ENCODE results near the gene LSM14B. TPM values are rescaled to one million over a fixed set of nuclear protein-coding genes. Genes with fewer than 3 reads are reported as not detected.
A peak's percentile ranks its signal among the peaks of the same experiment; 100 is the strongest.

LSM14B gene
- total RNA-seq, 1 experiment from 2014 or later, result 72.5 TPM

- TF ChIP-seq EZH2 (IDR thresholded peaks at IDR 0.05; ENCODE audit: borderline replicate concordance, low read depth, low read length, poor library complexity, severe bottlenecking) (no peak), CTCF (conservative IDR thresholded peaks at IDR 0.05; ENCODE audit: low read depth, low read length) (no peak)
- BruUV-seq (replicated peaks), result no TSS peak
- Histone ChIP-seq H3K36me3 (ENCODE audit: insufficient read depth, low read length, poor library complexity, severe bottlenecking) (peaks cover 16% of the 10 kb centered on the region), H3K4me3 (ENCODE audit: low read depth, low read length, poor library complexity, severe bottlenecking) (no peak overlapping the region), H3K27me3 (replicated peaks; ENCODE audit: insufficient read depth, low read depth, low read length, poor library complexity) (no peaks in the 10 kb centered on the region), H3K9me3 (ENCODE audit: low read depth, low read length, poor library complexity, severe bottlenecking) (no peaks in the 10 kb centered on the region), H3K27ac (ENCODE audit: low read depth, low read length, poor library complexity, severe bottlenecking) (no peak overlapping the region), H3K4me1 (ENCODE audit: insufficient read depth, low read length, poor library complexity, severe bottlenecking) (peaks cover 17% of the 10 kb centered on the region)
- ChIA-PET CTCF (no interaction called here), POLR2A (ENCODE audit: low non-redundant PET) (no interaction called here)
- intact Hi-C loops (cut with micrococcal nuclease; ENCODE audit: unreplicated experiment), result loop anchor here (2.0 kb wide), 1 partner anchor 54 kb away; no protein-coding TSS in a partner anchor
- DNase-seq (ENCODE audit: low spot score), result no peak
Measured at GRCh38 chr20:62120365-62120762, 1.9 kb upstream of the LSM14B start.

DNA sequence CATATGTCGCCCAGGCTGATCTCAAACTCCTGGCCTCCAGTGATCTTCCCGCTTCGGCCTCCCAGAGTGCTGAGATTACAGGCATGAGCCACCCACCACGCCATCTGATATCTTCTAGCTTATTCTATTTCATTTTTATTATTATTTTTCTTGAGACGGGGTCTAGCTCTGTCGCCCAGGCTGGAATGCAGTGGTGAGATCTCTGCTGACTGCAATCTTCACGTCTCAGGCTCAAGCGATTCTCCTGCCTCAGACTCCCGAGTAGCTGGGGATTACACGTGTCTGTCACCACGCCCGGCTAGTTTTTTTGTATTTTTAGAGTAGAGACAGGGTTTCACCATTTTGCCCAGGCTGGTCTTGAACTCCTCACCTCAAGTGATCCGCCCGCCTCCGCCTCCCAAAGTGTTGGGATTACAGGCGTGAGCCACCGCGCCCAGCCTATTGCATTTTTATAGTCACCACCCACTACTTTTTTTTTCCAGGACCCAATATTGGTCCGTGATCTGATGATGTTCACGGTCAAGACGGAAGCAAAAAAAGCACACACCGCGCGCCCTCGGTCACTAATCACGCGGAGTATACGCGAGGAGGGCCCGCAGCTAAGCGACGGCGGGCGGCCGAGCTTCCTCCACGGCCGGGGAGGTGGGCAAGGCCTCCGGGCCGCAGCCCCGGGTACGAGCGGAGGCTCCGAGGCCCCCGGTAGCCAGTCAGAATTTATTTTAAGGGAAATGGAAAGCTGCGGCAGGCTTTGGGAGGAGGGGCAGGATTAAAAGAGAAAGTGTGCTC is 1.1 kb upstream of the LSM14B start:
- ChIA-PET POLR2A (ENCODE audit: low non-redundant PET) (interaction anchor here (0.9 kb wide), 1 partner anchor 20 kb away, joined by 3 read pairs; no protein-coding TSS in a partner anchor), CTCF (no interaction called here)
- no peak for DNase-seq (ENCODE audit: low spot score)
- H3K4me3 ChIP-seq (ENCODE audit: low read depth, low read length, poor library complexity, severe bottlenecking), result peak overlapping the region; percentile 89
- BruUV-seq (replicated peaks), result TSS peak; percentile 48
- H3K27me3 ChIP-seq (replicated peaks; ENCODE audit: insufficient read depth, low read depth, low read length, poor library complexity), result no peaks in the 10 kb centered on the region
- peaks cover 24% of the 10 kb centered on the region for H3K36me3 ChIP-seq (ENCODE audit: insufficient read depth, low read length, poor library complexity, severe bottlenecking)
- H3K9me3 ChIP-seq (ENCODE audit: low read depth, low read length, poor library complexity, severe bottlenecking), result no peaks in the 10 kb centered on the region
- intact Hi-C loops (cut with micrococcal nuclease; ENCODE audit: unreplicated experiment), result loop anchor here (2.0 kb wide), 1 partner anchor 54 kb away; no protein-coding TSS in a partner anchor
- TF ChIP-seq CTCF (conservative IDR thresholded peaks at IDR 0.05; ENCODE audit: low read depth, low read length) (no peak), EZH2 (IDR thresholded peaks at IDR 0.05; ENCODE audit: borderline replicate concordance, low read depth, low read length, poor library complexity, severe bottlenecking) (no peak)
- H3K27ac ChIP-seq (ENCODE audit: low read depth, low read length, poor library complexity, severe bottlenecking), result peak overlapping the region; percentile 92
- H3K4me1 ChIP-seq (ENCODE audit: insufficient read depth, low read length, poor library complexity, severe bottlenecking), result peaks cover 17% of the 10 kb centered on the region

GRCh38 chr20:62122654-62123449 is 577 bp downstream of the LSM14B start:
- BruUV-seq (replicated peaks), result no TSS peak
- ChIA-PET POLR2A (ENCODE audit: low non-redundant PET) (interaction anchor here (1.2 kb wide), 1 partner anchor 57 kb away, joined by 3 read pairs; the partner anchor contains the start of gene TAF4), CTCF (interaction anchor here (0.6 kb wide), 1 partner anchor 100 kb away, joined by 4 read pairs; no protein-coding TSS in a partner anchor)
- H3K4me3 ChIP-seq (ENCODE audit: low read depth, low read length, poor library complexity, severe bottlenecking), result peak overlapping the region; percentile 89
- peaks cover 40% of the 10 kb centered on the region for H3K36me3 ChIP-seq (ENCODE audit: insufficient read depth, low read length, poor library complexity, severe bottlenecking)
- H3K27ac ChIP-seq (ENCODE audit: low read depth, low read length, poor library complexity, severe bottlenecking), result peak overlapping the region; percentile 87
- peaks cover 17% of the 10 kb centered on the region for H3K4me1 ChIP-seq (ENCODE audit: insufficient read depth, low read length, poor library complexity, severe bottlenecking)
- intact Hi-C loops (cut with micrococcal nuclease; ENCODE audit: unreplicated experiment), result no loop called here
- no peaks in the 10 kb centered on the region for H3K9me3 ChIP-seq (ENCODE audit: low read depth, low read length, poor library complexity, severe bottlenecking)
- H3K27me3 ChIP-seq (replicated peaks; ENCODE audit: insufficient read depth, low read depth, low read length, poor library complexity), result no peaks in the 10 kb centered on the region
- TF ChIP-seq CTCF (conservative IDR thresholded peaks at IDR 0.05; ENCODE audit: low read depth, low read length) (no peak), EZH2 (IDR thresholded peaks at IDR 0.05; ENCODE audit: borderline replicate concordance, low read depth, low read length, poor library complexity, severe bottlenecking) (no peak)
- DNase-seq (ENCODE audit: low spot score), result peak; percentile 57
